Measurements from ENCODE around the gene NFIB. TPM values are rescaled to one million over a fixed set of nuclear protein-coding genes. Genes with fewer than 3 reads are reported as not detected.

NFIB gene
- total and polyA plus RNA-seq, 2 experiments from 2014 or later, result 5.3 to 6.0 TPM

DNA sequence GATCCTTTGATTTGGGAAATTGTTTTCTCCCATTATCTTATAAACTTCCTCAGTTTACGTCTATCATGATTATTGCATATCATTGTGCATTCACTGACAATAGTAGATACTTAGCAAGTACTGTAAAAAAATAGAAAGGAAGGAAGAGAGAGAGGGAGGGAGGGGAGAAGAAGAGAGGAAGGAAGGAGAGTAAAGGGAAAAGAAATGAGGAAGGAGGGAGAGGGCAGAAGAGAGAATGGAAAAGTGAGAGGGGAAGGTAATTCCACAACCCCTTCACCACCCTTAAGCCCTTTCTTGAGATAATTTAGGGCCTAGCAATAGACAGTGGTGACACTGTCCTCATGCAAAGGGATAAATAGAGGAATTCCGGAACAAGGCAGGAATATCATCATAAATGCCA is 64.4 kb downstream of the NFIB start:
- DNase-seq, result no peak
- Histone ChIP-seq H3K4me3 (no peak overlapping the region), H3K9me2 (ENCODE audit: insufficient read depth) (no peaks in the 10 kb centered on the region), H3K36me3 (ENCODE audit: low read depth) (no peaks in the 10 kb centered on the region), H3F3A (ENCODE audit: insufficient read depth) (peaks cover 25% of the 10 kb centered on the region), H3K9me3 (ENCODE audit: low read depth) (no peaks in the 10 kb centered on the region), H2AFZ (no peak overlapping the region), H3K27me3 (replicated peaks; ENCODE audit: insufficient read depth) (no peaks in the 10 kb centered on the region), H3K79me2 (ENCODE audit: insufficient read depth) (no peaks in the 10 kb centered on the region), H3K4me2 (ENCODE audit: unreplicated experiment) (no peak overlapping the region), H4K20me1 (ENCODE audit: insufficient read depth) (no peaks in the 10 kb centered on the region), H3K27ac (no peak overlapping the region), H3K4me1 (ENCODE audit: insufficient read depth) (peaks cover 40% of the 10 kb centered on the region), H3K9ac (no peak overlapping the region)
- in situ Hi-C loops (cut with MboI), result no loop called here
- 95 to 98% methylated on average over 2 of the region's 2 CpGs for WGBS, 2 experiments (ENCODE audit: low coverage in 1 of 2, low lambda C conversion rate in 2 of 2, missing lambda C conversion rate in 2 of 2)
- TF ChIP-seq EZH2phosphoT487 (IDR thresholded peaks at IDR 0.05; ENCODE audit: insufficient read depth, low read depth) (no peak), EZH2 (IDR thresholded peaks at IDR 0.05; ENCODE audit: insufficient read depth, poor library complexity, severe bottlenecking) (no peak)

DNA sequence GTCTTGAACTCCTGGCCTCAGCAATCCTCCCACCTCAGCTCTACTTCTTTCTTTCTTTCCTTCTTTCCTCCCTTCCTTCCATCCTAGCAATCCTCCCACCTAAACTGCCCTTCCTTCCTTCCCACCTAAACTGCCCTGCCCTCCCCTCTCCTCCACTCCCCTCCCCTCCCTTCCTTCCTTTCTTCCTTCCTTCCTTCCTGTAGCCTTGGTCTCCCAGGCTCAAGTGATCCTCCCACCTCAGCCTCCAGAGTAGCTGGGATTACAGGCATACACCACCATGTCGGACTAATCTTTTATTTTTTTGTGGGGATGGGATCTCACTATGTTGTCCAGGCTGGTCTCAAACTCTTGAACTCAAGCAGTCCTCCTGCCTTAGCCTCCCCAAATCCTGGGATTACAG is 65.8 kb downstream of the NFIB start:
- H3F3A ChIP-seq (ENCODE audit: insufficient read depth), result peaks cover 25% of the 10 kb centered on the region
- no peak for DNase-seq
- no peak overlapping the region for H3K4me2 ChIP-seq (ENCODE audit: unreplicated experiment)
- H3K9ac ChIP-seq, result no peak overlapping the region
- H3K27ac ChIP-seq, result no peak overlapping the region
- in situ Hi-C loops (cut with MboI), result no loop called here
- H2AFZ ChIP-seq, result no peak overlapping the region
- no peaks in the 10 kb centered on the region for H3K9me3 ChIP-seq (ENCODE audit: low read depth)
- no peaks in the 10 kb centered on the region for H3K27me3 ChIP-seq (replicated peaks; ENCODE audit: insufficient read depth)
- no peak overlapping the region for H3K4me3 ChIP-seq
- no peaks in the 10 kb centered on the region for H3K79me2 ChIP-seq (ENCODE audit: insufficient read depth)
- H3K9me2 ChIP-seq (ENCODE audit: insufficient read depth), result no peaks in the 10 kb centered on the region
- peaks cover 40% of the 10 kb centered on the region for H3K4me1 ChIP-seq (ENCODE audit: insufficient read depth)
- WGBS, 2 experiments (ENCODE audit: low coverage in 1 of 2, low lambda C conversion rate in 2 of 2, missing lambda C conversion rate in 2 of 2), result 100% methylated on average over 1 of the region's 1 CpG
- no peaks in the 10 kb centered on the region for H3K36me3 ChIP-seq (ENCODE audit: low read depth)
- H4K20me1 ChIP-seq (ENCODE audit: insufficient read depth), result no peaks in the 10 kb centered on the region
- TF ChIP-seq EZH2phosphoT487 (IDR thresholded peaks at IDR 0.05; ENCODE audit: insufficient read depth, low read depth) (no peak), EZH2 (IDR thresholded peaks at IDR 0.05; ENCODE audit: insufficient read depth, poor library complexity, severe bottlenecking) (no peak)

DNA sequence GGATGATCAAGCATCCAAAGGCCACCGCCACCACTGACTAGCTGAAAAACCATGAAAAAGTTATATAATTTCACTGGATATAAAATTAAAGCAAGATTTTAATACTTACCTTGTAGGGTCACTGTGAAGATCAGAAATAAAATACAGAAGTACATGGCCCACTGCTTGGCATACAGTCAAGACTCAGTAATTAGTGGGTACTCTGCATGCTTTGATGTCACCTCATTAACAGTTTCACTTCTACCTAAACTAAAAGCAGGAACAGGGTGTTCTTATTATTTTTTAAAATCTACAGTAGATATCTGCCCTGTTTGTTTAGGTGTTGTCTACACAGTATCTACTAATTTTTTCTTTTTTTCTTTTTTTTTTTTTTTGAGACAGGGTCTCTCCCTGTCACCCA is 66.4 kb downstream of the NFIB start:
- Histone ChIP-seq H2AFZ (no peak overlapping the region), H3K4me2 (ENCODE audit: unreplicated experiment) (no peak overlapping the region), H3K4me1 (ENCODE audit: insufficient read depth) (peaks cover 40% of the 10 kb centered on the region), H3K27ac (no peak overlapping the region), H3K9ac (no peak overlapping the region), H3K79me2 (ENCODE audit: insufficient read depth) (no peaks in the 10 kb centered on the region), H3K9me3 (ENCODE audit: low read depth) (no peaks in the 10 kb centered on the region), H3K4me3 (no peak overlapping the region), H3K9me2 (ENCODE audit: insufficient read depth) (no peaks in the 10 kb centered on the region), H4K20me1 (ENCODE audit: insufficient read depth) (no peaks in the 10 kb centered on the region), H3K36me3 (ENCODE audit: low read depth) (no peaks in the 10 kb centered on the region), H3F3A (ENCODE audit: insufficient read depth) (peaks cover 25% of the 10 kb centered on the region), H3K27me3 (replicated peaks; ENCODE audit: insufficient read depth) (no peaks in the 10 kb centered on the region)
- in situ Hi-C loops (cut with MboI), result no loop called here
- DNase-seq, result no peak
- 95 to 96% methylated on average over 1 of the region's 1 CpG for WGBS, 2 experiments (ENCODE audit: low coverage in 1 of 2, low lambda C conversion rate in 2 of 2, missing lambda C conversion rate in 2 of 2)
- TF ChIP-seq EZH2phosphoT487 (IDR thresholded peaks at IDR 0.05; ENCODE audit: insufficient read depth, low read depth) (no peak), EZH2 (IDR thresholded peaks at IDR 0.05; ENCODE audit: insufficient read depth, poor library complexity, severe bottlenecking) (no peak)

DNA sequence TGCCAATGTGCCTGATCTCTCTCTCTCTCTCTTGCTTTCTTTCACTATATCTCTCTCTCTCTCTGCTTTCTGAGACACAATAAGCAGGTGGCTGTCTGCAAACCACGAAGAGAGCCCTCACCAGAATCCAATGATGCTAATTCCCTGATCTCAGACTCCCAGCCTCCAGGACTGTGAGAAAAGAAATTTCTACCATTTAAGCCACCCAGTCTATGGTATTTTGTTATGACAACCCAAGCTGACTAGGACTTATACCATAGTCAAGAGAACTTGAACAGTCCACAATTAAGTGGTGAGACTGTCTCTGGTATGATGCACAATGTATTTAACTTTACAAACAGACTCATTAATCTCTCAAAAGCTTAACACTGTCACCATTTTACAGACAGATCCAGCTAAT is 67.0 kb downstream of the NFIB start:
- Histone ChIP-seq H3K9me3 (ENCODE audit: low read depth) (no peaks in the 10 kb centered on the region), H3K27ac (no peak overlapping the region), H3K36me3 (ENCODE audit: low read depth) (no peaks in the 10 kb centered on the region), H2AFZ (no peak overlapping the region), H3K27me3 (replicated peaks; ENCODE audit: insufficient read depth) (no peaks in the 10 kb centered on the region), H3K4me2 (ENCODE audit: unreplicated experiment) (no peak overlapping the region), H3K9ac (no peak overlapping the region), H4K20me1 (ENCODE audit: insufficient read depth) (no peaks in the 10 kb centered on the region), H3K79me2 (ENCODE audit: insufficient read depth) (no peaks in the 10 kb centered on the region), H3K4me3 (no peak overlapping the region), H3F3A (ENCODE audit: insufficient read depth) (peaks cover 24% of the 10 kb centered on the region), H3K4me1 (ENCODE audit: insufficient read depth) (peaks cover 38% of the 10 kb centered on the region), H3K9me2 (ENCODE audit: insufficient read depth) (no peaks in the 10 kb centered on the region)
- 91 to 92% methylated on average over 1 of the region's 1 CpG for WGBS, 2 experiments (ENCODE audit: low coverage in 1 of 2, low lambda C conversion rate in 2 of 2, missing lambda C conversion rate in 2 of 2)
- TF ChIP-seq EZH2phosphoT487 (IDR thresholded peaks at IDR 0.05; ENCODE audit: insufficient read depth, low read depth), result no peak
- TF ChIP-seq EZH2 (IDR thresholded peaks at IDR 0.05; ENCODE audit: insufficient read depth, poor library complexity, severe bottlenecking), result no peak
- in situ Hi-C loops (cut with MboI), result no loop called here
- no peak for DNase-seq

Measured in GM23248 (cell line).